Activated CD4-positive, alpha-beta T cell treated with anti-CD3 and anti-CD28 coated beads, Interleukin-2, Interleukin-6, amounts not matched to agents 100 ng/mL and 50 ng/mL, durations not matched to agents 16 hours and 8 hours (primary cell): Measurements from ENCODE around the gene RERE.

ENCODE experiments used
- DNase-seq: peaks from one replicate; pipeline ENCODE4 v3.0.0-alpha.2; 2020

RERE gene

DNA sequence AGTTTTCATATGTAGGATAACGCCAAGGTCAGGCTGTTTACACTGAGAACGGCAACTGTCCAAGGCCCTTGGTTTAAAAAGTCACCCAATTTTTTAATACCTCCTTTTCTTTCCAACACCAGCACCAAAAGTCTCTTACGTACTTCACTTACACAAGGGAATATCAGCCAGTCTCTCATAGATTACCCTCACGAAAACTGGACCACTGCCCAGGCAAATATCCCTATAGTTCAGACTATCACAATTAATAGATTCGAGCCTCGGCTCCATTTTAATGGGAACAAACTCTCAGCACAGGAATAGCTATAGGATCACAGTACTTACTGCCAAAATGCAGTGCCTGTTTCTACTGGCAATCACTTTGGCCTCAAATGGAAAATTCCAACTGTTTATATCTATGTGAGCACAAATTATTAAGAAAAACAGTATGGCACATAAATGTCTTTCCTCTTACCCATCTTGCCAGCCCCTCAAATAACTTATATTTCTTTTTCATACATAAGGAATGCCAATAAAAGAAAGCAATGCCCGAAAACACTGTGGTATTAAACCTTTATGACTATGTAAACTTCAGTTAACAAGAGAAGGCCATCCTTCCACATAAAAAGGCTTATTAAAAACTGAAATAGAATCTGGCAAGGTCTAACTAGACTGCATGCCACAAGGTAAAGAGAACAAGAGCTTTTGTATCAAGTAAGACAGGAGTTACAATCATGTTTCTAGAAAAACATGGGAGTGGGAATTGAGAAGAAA is 401.7 kb downstream of the RERE start:
- no peak for DNase-seq

- no peak for DNase-seq
Measured at GRCh38 chr1:8412183-8412831, 405.1 kb downstream of the RERE start.

- DNase-seq = no peak
Measured at GRCh38 chr1:8411803-8412182, 405.6 kb downstream of the RERE start.

- DNase-seq = no peak
Measured at GRCh38 chr1:8410791-8411190, 406.6 kb downstream of the RERE start.

- no peak for DNase-seq
Measured at GRCh38 chr1:8409606-8410005, 407.8 kb downstream of the RERE start.

DNA sequence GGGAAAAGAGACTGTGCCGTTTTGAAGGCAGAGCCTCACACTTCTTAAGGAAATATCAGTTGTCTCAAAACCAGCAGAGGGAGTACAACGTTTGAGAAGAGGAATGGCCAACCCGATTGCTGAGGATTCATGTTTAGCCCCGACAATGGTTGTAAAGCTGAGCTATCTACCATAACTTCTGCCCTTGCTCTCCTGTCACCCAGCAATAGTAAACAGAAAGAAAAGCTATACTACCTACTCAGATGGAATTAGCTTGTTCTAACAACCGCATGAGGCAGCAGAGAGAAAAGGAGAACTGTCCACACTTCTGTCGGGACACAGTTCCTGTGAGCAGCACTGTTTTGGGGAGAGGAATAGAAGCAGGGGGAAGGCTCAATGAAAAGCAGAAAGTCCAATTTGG is 408.3 kb downstream of the RERE start:
- DNase-seq = no peak

- DNase-seq = no peak
Measured at GRCh38 chr1:8408151-8408839, 409.1 kb downstream of the RERE start.

GRCh38 chr1:8407652-8408051 is 409.8 kb downstream of the RERE start:
- DNase-seq = no peak

GRCh38 chr1:8406960-8407359 is 410.5 kb downstream of the RERE start:
- no peak for DNase-seq

DNA sequence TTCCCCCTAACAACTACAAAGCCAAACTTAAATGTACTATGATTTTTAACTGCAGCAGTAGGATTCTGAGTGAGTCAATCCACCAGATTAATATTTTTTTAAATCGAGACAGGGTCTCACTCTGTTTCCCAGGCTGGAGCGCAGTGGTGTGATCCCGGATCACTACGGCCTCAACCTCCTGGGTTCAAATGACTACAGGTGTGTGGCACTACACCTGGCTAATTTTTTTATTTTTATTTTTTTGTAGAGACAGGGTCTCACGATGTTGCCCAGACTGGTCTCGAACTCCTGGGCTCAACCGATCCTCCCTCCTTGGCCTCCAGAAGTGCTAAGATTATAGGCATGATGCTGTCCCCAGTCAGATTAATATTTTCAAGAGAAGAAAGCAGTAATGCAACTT is 411.4 kb downstream of the RERE start:
- DNase-seq = no peak

- DNase-seq = no peak
Measured at GRCh38 chr1:8404460-8405370, 412.7 kb downstream of the RERE start.

DNA sequence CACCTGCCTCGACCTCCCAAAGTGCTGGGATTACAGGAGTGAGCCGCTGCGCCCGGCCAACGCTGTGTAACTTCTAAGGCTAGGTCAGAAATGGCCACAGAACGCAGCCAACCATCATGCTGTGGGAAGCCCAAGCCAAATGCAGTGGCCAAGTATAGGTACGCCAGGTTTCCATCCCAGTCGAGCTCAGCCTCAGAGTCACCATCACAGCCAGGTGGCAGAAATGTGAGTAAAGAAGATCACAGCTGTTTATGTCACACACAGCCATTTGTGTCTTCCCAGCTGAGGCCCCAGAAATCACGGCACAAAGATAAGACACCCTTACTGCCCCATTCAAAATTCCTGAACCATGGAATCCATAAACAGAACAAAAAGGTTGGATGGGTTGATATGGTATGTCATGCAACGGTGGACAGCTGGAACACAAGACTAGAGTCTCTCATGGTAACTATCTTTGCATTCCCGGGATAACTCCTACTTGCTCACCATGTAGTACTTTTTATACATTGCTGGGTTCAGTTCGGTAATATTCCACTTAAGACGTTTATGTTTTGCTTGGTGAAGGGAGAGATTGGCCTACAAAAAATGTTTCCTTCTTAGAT is 415.2 kb downstream of the RERE start:
- DNase-seq = no peak

DNA sequence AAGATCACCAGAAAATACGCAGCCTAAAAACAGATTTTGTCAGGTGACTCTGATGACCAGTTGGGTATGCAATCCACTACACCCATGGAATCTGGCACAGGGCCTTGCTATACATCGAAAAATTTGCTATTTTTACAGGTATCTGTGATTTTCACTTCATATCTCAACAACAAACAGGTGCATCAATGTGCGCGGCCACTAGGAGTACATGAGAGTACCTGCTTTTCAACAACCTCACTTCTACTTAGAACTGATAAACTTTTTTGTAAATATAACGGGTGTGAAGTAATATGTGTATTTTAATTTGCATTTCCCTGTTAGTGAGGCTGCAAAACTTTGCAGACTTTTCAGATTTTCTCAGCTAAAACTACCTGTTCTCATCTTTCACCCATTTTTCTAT is 418.8 kb downstream of the RERE start:
- no peak for DNase-seq

DNA sequence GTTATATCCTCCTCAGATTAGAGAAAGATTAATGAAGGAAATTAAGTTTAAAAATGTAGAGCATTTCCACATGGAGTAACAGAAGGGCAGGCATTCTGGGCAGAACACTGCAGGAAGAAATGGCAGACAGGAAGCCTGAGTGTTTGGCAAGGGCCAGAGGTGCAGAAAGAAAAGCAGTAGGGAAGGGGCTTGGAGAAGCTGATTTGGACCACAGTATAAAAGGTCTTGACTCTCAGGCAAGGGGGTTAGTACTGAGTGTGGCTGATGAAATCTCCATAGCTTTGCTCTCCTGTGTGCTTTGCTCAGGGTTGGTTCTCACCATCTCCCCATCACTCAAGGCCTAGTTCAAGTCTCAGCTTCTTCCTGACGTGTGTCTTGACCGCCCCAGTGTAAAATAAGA is 419.4 kb downstream of the RERE start:
- no peak for DNase-seq

GRCh38 chr1:8397511-8397910 is 419.9 kb downstream of the RERE start:
- DNase-seq = peak; percentile 69

- peak; percentile 63 for DNase-seq
Measured at GRCh38 chr1:8396786-8397406, 420.5 kb downstream of the RERE start.

DNA sequence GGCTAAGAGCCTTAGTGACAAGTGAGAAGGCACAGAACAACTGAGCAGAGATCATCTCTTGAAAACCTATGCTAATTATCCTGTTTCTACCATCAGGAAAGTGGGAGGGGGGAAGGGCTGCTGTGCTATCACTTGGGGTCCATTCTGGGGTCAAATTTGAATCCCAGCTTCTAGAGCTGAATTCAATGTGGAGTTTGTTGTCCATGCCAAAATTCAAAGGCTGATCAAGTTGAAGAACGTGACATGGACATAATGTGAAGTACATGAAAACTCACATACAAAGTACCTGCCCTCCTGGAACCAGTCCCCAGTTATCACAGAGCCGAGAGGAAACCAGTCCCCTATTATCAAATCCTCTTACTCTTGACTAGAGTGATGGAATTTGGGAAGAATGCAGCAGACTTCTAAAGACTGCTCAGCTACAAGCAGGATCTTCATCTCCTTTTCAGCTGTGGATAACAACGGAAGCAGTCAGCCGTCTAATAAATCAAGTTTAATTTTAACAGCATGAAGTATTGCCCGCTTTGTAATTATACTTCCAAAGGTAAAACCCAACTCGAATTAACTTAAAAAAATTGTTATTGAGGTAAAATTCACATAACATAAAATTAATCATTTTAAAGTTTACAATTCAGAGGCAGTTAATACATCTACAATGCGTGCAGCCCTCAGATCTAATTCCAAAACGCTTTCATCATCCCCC is 421.2 kb downstream of the RERE start:
- DNase-seq = no peak

- DNase-seq = peak; percentile 55
Measured at GRCh38 chr1:8395433-8395866, 422.0 kb downstream of the RERE start.

GRCh38 chr1:8394456-8395321 is 422.8 kb downstream of the RERE start:
- DNase-seq = no peak

GRCh38 chr1:8392522-8392921 is 424.9 kb downstream of the RERE start:
- DNase-seq = no peak
